ENCODE results near the gene STXBP4. TPM values are rescaled to one million over a fixed set of nuclear protein-coding genes. Genes with fewer than 3 reads are reported as not detected.
A peak's percentile ranks its signal among the peaks of the same experiment; 100 is the strongest.

STXBP4 gene, protein sequence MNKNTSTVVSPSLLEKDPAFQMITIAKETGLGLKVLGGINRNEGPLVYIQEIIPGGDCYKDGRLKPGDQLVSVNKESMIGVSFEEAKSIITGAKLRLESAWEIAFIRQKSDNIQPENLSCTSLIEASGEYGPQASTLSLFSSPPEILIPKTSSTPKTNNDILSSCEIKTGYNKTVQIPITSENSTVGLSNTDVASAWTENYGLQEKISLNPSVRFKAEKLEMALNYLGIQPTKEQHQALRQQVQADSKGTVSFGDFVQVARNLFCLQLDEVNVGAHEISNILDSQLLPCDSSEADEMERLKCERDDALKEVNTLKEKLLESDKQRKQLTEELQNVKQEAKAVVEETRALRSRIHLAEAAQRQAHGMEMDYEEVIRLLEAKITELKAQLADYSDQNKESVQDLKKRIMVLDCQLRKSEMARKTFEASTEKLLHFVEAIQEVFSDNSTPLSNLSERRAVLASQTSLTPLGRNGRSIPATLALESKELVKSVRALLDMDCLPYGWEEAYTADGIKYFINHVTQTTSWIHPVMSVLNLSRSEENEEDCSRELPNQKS
- total RNA-seq, result 1 to 10 TPM; 5.7 to 6.4 TPM
- 1 to 10 TPM; 3.1 to 4.1 (median 3.5) TPM for polyA plus RNA-seq
- 8.8 to 18.8 (median 12.4) reads per million in 6 experiments for total RNA-seq

DNA sequence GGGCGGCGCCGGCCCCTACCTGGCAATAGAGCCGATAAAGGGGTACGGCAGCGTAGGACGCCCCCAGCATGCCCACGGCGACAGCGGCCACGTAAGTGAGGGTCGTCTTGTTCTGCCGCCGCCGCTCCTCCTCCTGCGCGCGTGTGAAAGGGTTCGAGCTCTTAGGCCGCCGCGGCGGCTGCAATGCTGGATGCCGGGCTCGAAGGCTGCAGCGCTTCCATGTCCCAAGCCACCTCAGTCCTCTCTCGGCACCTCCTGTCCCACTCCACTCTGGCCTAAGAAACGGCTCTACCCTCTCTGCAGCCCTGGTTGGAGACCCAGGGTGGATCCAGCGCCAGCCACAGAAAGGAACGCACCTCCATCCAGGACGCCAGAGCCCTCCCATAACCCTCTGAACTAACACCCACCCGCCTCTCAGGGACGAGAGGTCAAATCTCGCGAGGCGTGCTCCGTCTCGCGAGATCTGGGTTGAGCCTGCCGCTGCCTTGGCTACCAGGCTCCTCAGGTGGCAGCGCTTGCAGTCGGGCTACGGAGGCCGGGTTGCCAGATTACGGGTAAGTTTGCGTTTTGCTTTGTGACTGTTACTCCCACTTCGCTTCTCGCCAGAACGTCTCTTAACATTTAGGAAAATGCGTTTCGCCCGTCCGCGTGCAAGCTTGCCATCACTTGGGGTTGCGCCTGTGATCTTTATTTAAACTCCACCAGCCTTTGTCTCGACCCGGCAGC is at the start of gene STXBP4, which contains the start of gene COX11:
TSS of gene STXBP4 (plus strand) at position 504 of the 726 bp plus-strand sequence. CDS start 17,455 bp downstream, outside the sequence.
TSS of gene COX11 (minus strand) at position 393 of the 726 bp plus-strand sequence. CDS start at position 385, 8 bp downstream.
- no peaks in the 10 kb centered on the region for H3K27me3 Mint-ChIP-seq
- peaks cover 0 to 23% (median 3%) of the 10 kb centered on the region in 3 donors for H3K36me3 Mint-ChIP-seq
- peak within 1 kb of the TSS in 1 of 10 donors; percentile 71 for H3K27ac Mint-ChIP-seq
- no peaks in the 10 kb centered on the region for H3K9me3 Mint-ChIP-seq
- ATAC-seq (peak; percentile 96), DNase-seq (peak; percentile 90 to 97 (median 94))
- POLR2A ChIA-PET, result interaction anchor here (0.9 to 1.0 kb wide), 2 partner anchors 10 to 17 kb away, joined by 3 to 4 read pairs; no protein-coding TSS in a partner anchor
- H3K4me1 Mint-ChIP-seq, result peaks cover 12 to 38% (median 25%) of the 10 kb centered on the region in 4 donors
- no peak within 1 kb of the TSS for H3K4me3 Mint-ChIP-seq

- DNase-seq (no peak), ATAC-seq (no peak)
- Mint-ChIP-seq H3K27me3 (peaks cover 0 to 6% (median 2%) of the 10 kb centered on the region in 5 donors), H3K36me3 (peaks cover 0 to 14% (median 0%) of the 10 kb centered on the region in 3 donors), H3K4me3 (no peak overlapping the region), H3K9me3 (peaks cover 0 to 28% (median 10%) of the 10 kb centered on the region in 9 donors), H3K27ac (no peak overlapping the region), H3K4me1 (no peaks in the 10 kb centered on the region)
- POLR2A ChIA-PET, result no interaction called here
These were observed 49.1 kb upstream of the STXBP4 start for GRCh38 chr17:54919425-54919824.

GRCh38 chr17:54920819-54921218 is 47.7 kb upstream of the STXBP4 start:
- POLR2A ChIA-PET, result no interaction called here
- no peak overlapping the region for H3K4me3 Mint-ChIP-seq
- peaks cover 0 to 14% (median 0%) of the 10 kb centered on the region in 3 donors for H3K36me3 Mint-ChIP-seq
- H3K4me1 Mint-ChIP-seq, result no peaks in the 10 kb centered on the region
- no peak for ATAC-seq
- H3K27me3 Mint-ChIP-seq, result peaks cover 0 to 12% (median 3%) of the 10 kb centered on the region in 5 donors
- DNase-seq, result no peak
- H3K9me3 Mint-ChIP-seq, result peaks cover 0 to 24% (median 10%) of the 10 kb centered on the region in 9 donors
- no peak overlapping the region for H3K27ac Mint-ChIP-seq

DNA sequence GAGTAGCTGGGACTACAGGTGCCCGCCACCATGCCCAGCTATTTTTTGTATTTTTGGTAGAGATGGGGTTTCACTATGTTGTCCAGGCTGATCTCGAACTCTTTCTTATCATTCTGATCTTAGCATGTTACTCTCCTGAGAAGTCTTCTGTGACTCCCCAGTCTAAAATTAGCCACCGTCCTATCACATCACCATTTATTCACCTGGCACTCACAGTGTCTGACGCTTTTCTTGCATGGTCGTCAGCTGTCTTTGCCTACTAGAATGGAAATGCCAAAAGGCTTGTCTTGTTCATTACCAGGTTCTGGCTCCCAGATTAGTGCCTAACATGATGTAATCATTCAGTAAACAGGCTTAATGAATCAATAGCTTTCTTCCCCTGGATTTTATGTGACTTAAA is 44.2 kb upstream of the STXBP4 start:
- Mint-ChIP-seq H3K27ac (no peak overlapping the region), H3K4me3 (no peak overlapping the region), H3K9me3 (no peaks in the 10 kb centered on the region), H3K36me3 (no peaks in the 10 kb centered on the region), H3K27me3 (peaks cover 0 to 11% (median 5%) of the 10 kb centered on the region in 5 donors), H3K4me1 (no peaks in the 10 kb centered on the region)
- POLR2A ChIA-PET, result no interaction called here
- no peak for ATAC-seq
- no peak for DNase-seq

- H3K27ac Mint-ChIP-seq, result peak overlapping the region in 1 of 10 donors; percentile 32
- no peaks in the 10 kb centered on the region for H3K9me3 Mint-ChIP-seq
- no peak overlapping the region for H3K4me3 Mint-ChIP-seq
- DNase-seq (no peak), ATAC-seq (no peak)
- H3K4me1 Mint-ChIP-seq, result no peaks in the 10 kb centered on the region
- POLR2A ChIA-PET, result no interaction called here
- peaks cover 0 to 13% (median 10%) of the 10 kb centered on the region in 5 donors for H3K27me3 Mint-ChIP-seq
- no peaks in the 10 kb centered on the region for H3K36me3 Mint-ChIP-seq
These were observed 41.0 kb upstream of the STXBP4 start for GRCh38 chr17:54927525-54927924.

GRCh38 chr17:54932711-54933110 is 35.9 kb upstream of the STXBP4 start:
- Mint-ChIP-seq H3K4me1 (no peaks in the 10 kb centered on the region), H3K36me3 (no peaks in the 10 kb centered on the region), H3K27me3 (peaks cover 0 to 16% (median 7%) of the 10 kb centered on the region in 5 donors), H3K27ac (no peak overlapping the region), H3K9me3 (no peaks in the 10 kb centered on the region), H3K4me3 (no peak overlapping the region)
- DNase-seq (no peak), ATAC-seq (no peak)
- POLR2A ChIA-PET, result no interaction called here

- no peaks in the 10 kb centered on the region for H3K36me3 Mint-ChIP-seq
- no peaks in the 10 kb centered on the region for H3K4me1 Mint-ChIP-seq
- H3K27ac Mint-ChIP-seq, result no peak overlapping the region
- H3K27me3 Mint-ChIP-seq, result peaks cover 0 to 13% (median 3%) of the 10 kb centered on the region in 5 donors
- POLR2A ChIA-PET, result no interaction called here
- no peak for ATAC-seq
- H3K4me3 Mint-ChIP-seq, result no peak overlapping the region
- H3K9me3 Mint-ChIP-seq, result no peaks in the 10 kb centered on the region
- DNase-seq, result no peak
These were observed 34.6 kb upstream of the STXBP4 start for GRCh38 chr17:54933921-54934320.

GRCh38 chr17:54935471-54935870 is 33.1 kb upstream of the STXBP4 start:
- ATAC-seq, result no peak
- Mint-ChIP-seq H3K4me1 (no peaks in the 10 kb centered on the region), H3K27me3 (peaks cover 0 to 9% (median 2%) of the 10 kb centered on the region in 5 donors), H3K4me3 (no peak overlapping the region), H3K27ac (no peak overlapping the region), H3K9me3 (no peaks in the 10 kb centered on the region), H3K36me3 (no peaks in the 10 kb centered on the region)
- POLR2A ChIA-PET, result no interaction called here
- no peak for DNase-seq

DNA sequence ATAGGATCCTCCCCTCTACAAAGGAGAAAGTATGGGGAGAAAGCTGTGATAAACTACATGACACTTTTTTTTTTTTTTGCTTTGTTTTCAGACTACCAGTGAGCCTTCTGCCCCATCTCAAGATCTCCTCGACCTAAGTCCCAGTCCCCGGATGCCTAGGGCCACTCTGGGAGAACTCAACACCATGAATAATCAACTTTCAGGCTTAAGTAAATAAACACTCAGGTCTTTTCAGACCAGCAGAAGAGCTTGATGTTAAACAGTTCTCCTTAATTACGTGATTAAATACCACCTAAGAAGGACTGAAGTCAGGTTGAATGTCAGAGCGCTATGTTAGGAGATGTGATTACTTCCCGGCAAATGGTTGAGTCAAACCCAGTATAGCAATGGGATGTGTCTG is 31.5 kb upstream of the STXBP4 start:
- POLR2A ChIA-PET, result no interaction called here
- H3K27ac Mint-ChIP-seq, result no peak overlapping the region
- DNase-seq (no peak), ATAC-seq (no peak)
- H3K36me3 Mint-ChIP-seq, result no peaks in the 10 kb centered on the region
- H3K27me3 Mint-ChIP-seq, result peaks cover 0 to 9% (median 2%) of the 10 kb centered on the region in 5 donors
- no peaks in the 10 kb centered on the region for H3K9me3 Mint-ChIP-seq
- H3K4me3 Mint-ChIP-seq, result no peak overlapping the region
- H3K4me1 Mint-ChIP-seq, result no peaks in the 10 kb centered on the region

DNA sequence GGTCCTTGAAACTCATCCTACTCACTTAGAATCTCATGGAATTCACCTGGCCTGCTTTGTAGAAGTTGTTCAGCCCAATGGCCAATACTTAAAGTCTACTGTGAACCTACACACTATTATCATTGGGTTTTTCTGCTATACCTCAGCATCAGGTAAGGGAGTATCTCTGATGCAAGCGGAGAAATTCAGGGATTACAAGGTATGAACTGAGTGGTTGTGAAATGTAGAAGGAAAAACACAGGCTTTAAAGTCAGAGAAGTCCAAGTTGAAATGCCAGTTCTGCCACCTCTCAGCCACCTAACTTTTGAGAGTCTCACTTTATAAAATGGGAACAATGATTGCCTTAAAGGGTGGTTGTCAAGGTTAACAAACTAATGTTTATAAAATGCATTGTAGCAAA is 31.1 kb upstream of the STXBP4 start:
- H3K27me3 Mint-ChIP-seq, result peaks cover 0 to 9% (median 2%) of the 10 kb centered on the region in 5 donors
- H3K4me1 Mint-ChIP-seq, result no peaks in the 10 kb centered on the region
- DNase-seq, result no peak
- no peaks in the 10 kb centered on the region for H3K36me3 Mint-ChIP-seq
- no peak overlapping the region for H3K4me3 Mint-ChIP-seq
- no peak overlapping the region for H3K27ac Mint-ChIP-seq
- H3K9me3 Mint-ChIP-seq, result no peaks in the 10 kb centered on the region
- no peak for ATAC-seq
- POLR2A ChIA-PET, result no interaction called here

DNA sequence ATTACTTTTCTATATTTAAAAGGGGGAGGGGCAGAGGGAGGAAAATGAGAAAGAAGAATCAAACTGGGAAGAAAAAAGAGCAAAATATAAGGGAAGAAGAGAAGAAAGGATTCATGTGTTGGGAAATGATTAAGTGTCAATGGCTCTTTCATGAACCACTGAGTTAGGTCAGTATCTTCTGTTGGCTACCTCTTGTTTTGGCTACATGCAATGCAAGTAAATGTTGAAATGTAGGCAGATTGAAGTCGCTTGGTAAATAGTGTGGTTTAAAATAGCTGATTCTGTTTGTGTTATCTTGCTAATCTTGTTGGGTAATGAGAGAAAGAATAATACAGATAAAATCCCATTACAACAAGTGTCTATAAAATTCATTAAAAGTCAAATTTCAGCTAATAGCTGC is 27.3 kb upstream of the STXBP4 start:
- DNase-seq (no peak), ATAC-seq (no peak)
- Mint-ChIP-seq H3K9me3 (no peaks in the 10 kb centered on the region), H3K4me1 (peaks cover 0 to 2% (median 0%) of the 10 kb centered on the region in 4 donors), H3K27me3 (peaks cover 3 to 16% (median 6%) of the 10 kb centered on the region in 5 donors), H3K36me3 (no peaks in the 10 kb centered on the region), H3K27ac (no peak overlapping the region), H3K4me3 (no peak overlapping the region)
- POLR2A ChIA-PET, result no interaction called here

GRCh38 chr17:54944796-54945195 is 23.8 kb upstream of the STXBP4 start:
- no peak for ATAC-seq
- peaks cover 0 to 7% (median 0%) of the 10 kb centered on the region in 3 donors for H3K36me3 Mint-ChIP-seq
- peaks cover 0 to 7% (median 3%) of the 10 kb centered on the region in 4 donors for H3K4me1 Mint-ChIP-seq
- H3K9me3 Mint-ChIP-seq, result no peaks in the 10 kb centered on the region
- H3K27ac Mint-ChIP-seq, result no peak overlapping the region
- POLR2A ChIA-PET, result no interaction called here
- DNase-seq, result no peak
- H3K27me3 Mint-ChIP-seq, result peaks cover 6 to 16% (median 8%) of the 10 kb centered on the region in 5 donors
- H3K4me3 Mint-ChIP-seq, result no peak overlapping the region

Data from naive thymus-derived CD8-positive, alpha-beta T cell (primary cell).